Natural killer cell (primary cell): ENCODE results near the gene ABCC10. TPM values are rescaled to one million over a fixed set of nuclear protein-coding genes. Genes with fewer than 3 reads are reported as not detected.

Experiments
- ATAC-seq, 3 donors: fragments of 150-1000 bp in 2 of 3; fragments of 200-7000 bp in 1 of 3; cut with Tn5 transposase; 1 replicate in 1 of 3; 2 replicates in 2 of 3; pipeline ENCODE4 v1.10.0; 2021; ENCODE audit warnings: mild to moderate bottlenecking in 2 of 3, moderate library complexity in 2 of 3
- DNase-seq, 2 donors: peaks; one replicate each; pipeline versions ENCODE4 v3.0.0 to v3.0.0-alpha.2; 2013 to 2021; ENCODE audit warnings: mixed read lengths in 1 of 2
- H3K27ac ChIP-seq: one replicate; pipeline ENCODE4 v1.5.1; 2013; ENCODE audit warnings: mild to moderate bottlenecking, low read length
- H3K27me3 ChIP-seq: one replicate; pipeline ENCODE4 v1.6.1; 2013; ENCODE audit warnings: low read length; ENCODE audit not compliant: control insufficient read depth, insufficient read depth
- H3K36me3 ChIP-seq: one replicate; pipeline ENCODE4 v1.6.1; 2013; ENCODE audit warnings: low read length; ENCODE audit not compliant: control insufficient read depth, insufficient read depth
- H3K4me1 ChIP-seq: one replicate; pipeline ENCODE4 v1.6.1; 2013; ENCODE audit warnings: low read length; ENCODE audit not compliant: control insufficient read depth, insufficient read depth
- H3K4me3 ChIP-seq: one replicate; pipeline ENCODE4 v1.5.1; 2013; ENCODE audit warnings: low read length
- H3K9me3 ChIP-seq: one replicate; pipeline ENCODE4 v1.6.1; 2013; ENCODE audit warnings: low read length; ENCODE audit not compliant: control insufficient read depth, insufficient read depth
- H3K27ac Mint-ChIP-seq, 2 donors: one replicate each; pipeline ENCODE4 v1.8.0; 2022; ENCODE audit warnings: mild to moderate bottlenecking in 2 of 2, mixed read lengths in 2 of 2, moderate library complexity in 1 of 2
- H3K27me3 Mint-ChIP-seq, 2 donors: one replicate each; pipeline ENCODE4 v1.8.0; 2022; ENCODE audit warnings: low read depth in 2 of 2, mixed read lengths in 2 of 2
- H3K36me3 Mint-ChIP-seq: one replicate; pipeline ENCODE4 v1.8.0; 2022; ENCODE audit warnings: mixed read lengths
- H3K4me1 Mint-ChIP-seq, 2 donors: one replicate each; pipeline ENCODE4 v1.8.0; 2022; ENCODE audit warnings: mixed read lengths in 2 of 2
- H3K4me3 Mint-ChIP-seq: one replicate; pipeline ENCODE4 v1.8.0; 2022; ENCODE audit warnings: mild to moderate bottlenecking, moderate library complexity, mixed read lengths
- H3K9me3 Mint-ChIP-seq, 2 donors: one replicate each; pipeline ENCODE4 v1.8.0; 2022; ENCODE audit warnings: mixed read lengths in 2 of 2
- CTCF ChIP-seq: fragments of 200-600 bp; IDR thresholded peaks from one replicate; pipeline ENCODE4 v1.8.0; 2022; ENCODE audit warnings: antibody characterized with exemption
- WGBS: methylation state at CpG from one replicate; pipeline ENCODE4 v1.1.7; 2013; ENCODE audit warnings: missing lambda C conversion rate; ENCODE audit not compliant: insufficient coverage; 5-methylcytosine and 5-hydroxymethylcytosine counted together
- intact Hi-C: fragments of 100-400 bp; cut with micrococcal nuclease; formaldehyde crosslinking; loops from one replicate; pipeline ENCODE4 v1.14.2; 2022
- total RNA-seq, 4 donors: library from RNA; stranded (reverse); fragments of 120-200 nt in 1 of 4; gene quantifications; one replicate each; pipeline versions ENCODE4 v1.2.3 to v1.2.4, GENCODE V29; 2013 to 2022

Gene ABCC10
- total RNA-seq, 3 donors from 2014 or later (not counting 1 experiment from before 2014, with no cell fraction given): 74.6 to 90.5 (median 81.9) TPM

GRCh38 chr6:43434943-43435342 is 7.6 kb downstream of the ABCC10 start:
- H3K36me3 ChIP-seq: peaks cover 42% of the 10 kb centered on the region
- no peaks in the 10 kb centered on the region for H3K9me3 Mint-ChIP-seq
- 100% methylated on average over 4 of the region's 4 CpGs for WGBS
- H3K4me1 ChIP-seq: no peaks in the 10 kb centered on the region
- H3K4me3 Mint-ChIP-seq: no peak overlapping the region
- H3K4me1 Mint-ChIP-seq: peaks cover 0 to 8% of the 10 kb centered on the region in 2 donors
- no peak for TF ChIP-seq CTCF
- H3K27me3 Mint-ChIP-seq: no peaks in the 10 kb centered on the region
- no peaks in the 10 kb centered on the region for H3K36me3 Mint-ChIP-seq
- H3K27me3 ChIP-seq: no peaks in the 10 kb centered on the region
- intact Hi-C loops: no loop called here
- H3K9me3 ChIP-seq: no peaks in the 10 kb centered on the region
- ATAC-seq (no peak), DNase-seq (no peak)
- no peak overlapping the region for H3K4me3 ChIP-seq
- no peak overlapping the region for H3K27ac ChIP-seq
- H3K27ac Mint-ChIP-seq: no peak overlapping the region

DNA sequence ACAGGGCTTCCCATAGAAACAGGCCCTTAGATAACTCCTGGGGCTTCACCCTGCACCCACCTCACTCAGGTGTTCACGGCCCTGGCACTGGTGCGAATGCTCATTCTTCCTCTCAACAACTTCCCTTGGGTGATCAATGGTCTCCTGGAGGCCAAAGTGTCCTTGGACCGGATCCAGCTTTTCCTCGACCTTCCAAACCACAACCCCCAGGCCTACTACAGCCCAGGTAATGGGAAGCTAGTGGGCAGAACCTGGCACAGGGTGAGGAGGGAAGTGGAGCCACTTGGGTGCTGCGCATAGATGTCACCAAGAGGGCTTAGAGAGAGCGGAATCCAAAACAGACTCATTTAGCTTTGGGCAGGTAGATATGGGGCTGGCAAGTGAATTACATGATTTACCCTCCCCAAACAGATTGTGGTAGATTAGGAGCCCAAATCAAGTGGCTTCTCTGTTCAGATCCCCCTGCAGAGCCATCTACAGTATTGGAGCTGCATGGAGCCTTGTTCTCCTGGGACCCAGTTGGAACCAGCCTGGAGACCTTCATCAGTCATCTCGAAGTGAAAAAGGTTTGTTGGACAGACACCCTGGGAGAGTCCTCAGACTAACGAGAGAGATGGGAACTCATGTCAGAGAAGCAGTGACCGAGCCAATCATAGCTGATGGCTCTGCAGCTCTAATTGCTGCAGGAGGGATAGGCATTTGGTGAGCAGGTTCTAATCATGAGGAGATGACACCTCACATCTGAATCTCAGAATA is 8.5 kb downstream of the ABCC10 start:
- Mint-ChIP-seq H3K4me1 (peaks cover 0 to 8% of the 10 kb centered on the region in 2 donors), H3K9me3 (no peaks in the 10 kb centered on the region), H3K4me3 (no peak overlapping the region), H3K27me3 (no peaks in the 10 kb centered on the region), H3K27ac (no peak overlapping the region), H3K36me3 (no peaks in the 10 kb centered on the region)
- no peaks in the 10 kb centered on the region for H3K27me3 ChIP-seq
- DNase-seq: no peak
- H3K36me3 ChIP-seq: peaks cover 47% of the 10 kb centered on the region
- H3K4me3 ChIP-seq: no peak overlapping the region
- no peak overlapping the region for H3K27ac ChIP-seq
- 95% methylated on average over 8 of the region's 9 CpGs for WGBS
- intact Hi-C loops: no loop called here
- no peaks in the 10 kb centered on the region for H3K9me3 ChIP-seq
- no peaks in the 10 kb centered on the region for H3K4me1 ChIP-seq
- ATAC-seq: no peak
- TF ChIP-seq CTCF: no peak

- no peaks in the 10 kb centered on the region for H3K27me3 Mint-ChIP-seq
- no peak overlapping the region for H3K4me3 Mint-ChIP-seq
- DNase-seq (no peak), ATAC-seq (no peak)
- no peaks in the 10 kb centered on the region for H3K36me3 Mint-ChIP-seq
- H3K27me3 ChIP-seq: no peaks in the 10 kb centered on the region
- no peaks in the 10 kb centered on the region for H3K9me3 ChIP-seq
- H3K36me3 ChIP-seq: peaks cover 50% of the 10 kb centered on the region
- H3K4me1 Mint-ChIP-seq: peaks cover 0 to 6% of the 10 kb centered on the region in 2 donors
- intact Hi-C loops: no loop called here
- H3K4me1 ChIP-seq: no peaks in the 10 kb centered on the region
- no peaks in the 10 kb centered on the region for H3K9me3 Mint-ChIP-seq
- no peak overlapping the region for H3K4me3 ChIP-seq
- no peak for TF ChIP-seq CTCF
- no peak overlapping the region for H3K27ac ChIP-seq
- WGBS: 91% methylated on average over 5 of the region's 5 CpGs
- H3K27ac Mint-ChIP-seq: peak overlapping the region in 1 of 2 donors; percentile 21
Observed at GRCh38 chr6:43436577-43437282, 9.4 kb downstream of the ABCC10 start.
